ENCODE data around the gene MDM2.

Gene MDM2

DNA sequence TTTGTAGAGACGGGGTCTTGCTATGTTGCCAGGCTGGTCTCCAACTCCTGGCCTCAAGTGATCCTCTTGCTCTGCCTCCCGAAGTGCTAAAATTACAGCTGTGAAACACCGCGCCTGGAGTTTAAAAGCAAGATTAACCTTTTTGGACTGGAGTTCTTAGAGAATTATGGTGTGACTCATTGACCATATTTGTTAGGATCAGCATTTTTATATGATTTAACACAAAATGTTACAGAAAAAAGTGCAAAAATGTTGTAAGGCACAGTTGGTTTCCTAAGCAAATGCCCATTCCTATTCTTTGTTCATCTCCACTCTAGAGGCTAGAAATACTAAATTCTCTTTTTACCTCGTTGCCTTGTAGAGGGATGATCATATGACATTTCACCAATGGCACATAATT is 34.4 kb upstream of the MDM2 start:
- no peak for DNase-seq (ENCODE audit: insufficient read length, low spot score)
- TF ChIP-seq POLR2A (IDR thresholded peaks at IDR 0.05; ENCODE audit: low read depth, low read length) = no peak
- no peak for FAIRE-seq

DNA sequence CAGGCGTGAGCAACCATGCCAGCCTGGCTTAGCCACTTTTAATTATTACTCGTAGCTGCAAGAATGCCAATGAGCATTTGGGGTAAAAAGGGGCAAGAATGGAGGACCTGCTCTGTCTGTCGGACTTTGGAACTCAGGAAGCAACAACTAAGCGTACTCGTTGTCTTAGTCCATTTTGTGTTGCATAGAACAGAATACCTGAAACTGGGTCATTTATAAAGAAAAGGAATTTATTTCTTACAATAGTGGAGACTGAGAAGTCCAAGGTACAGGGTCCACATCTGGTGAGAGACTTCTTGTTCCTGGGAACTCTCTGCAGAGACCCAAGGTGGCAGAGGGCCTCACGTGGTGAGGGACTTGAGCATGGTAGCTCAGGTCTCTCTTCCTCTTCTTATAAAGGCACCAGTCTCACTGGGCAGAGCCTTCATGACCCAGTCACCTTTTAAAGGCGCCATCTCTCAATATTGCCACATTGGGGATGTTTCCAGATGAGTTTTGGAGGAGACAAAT is 32.8 kb upstream of the MDM2 start:
- no peak for FAIRE-seq
- TF ChIP-seq POLR2A (IDR thresholded peaks at IDR 0.05; ENCODE audit: low read depth, low read length) = no peak
- DNase-seq (ENCODE audit: insufficient read length, low spot score) = no peak

- no peak for DNase-seq (ENCODE audit: insufficient read length, low spot score)
- FAIRE-seq = no peak
- TF ChIP-seq POLR2A (IDR thresholded peaks at IDR 0.05; ENCODE audit: low read depth, low read length) = no peak
Observed at GRCh38 chr12:68776976-68777610, 30.9 kb upstream of the MDM2 start.

DNA sequence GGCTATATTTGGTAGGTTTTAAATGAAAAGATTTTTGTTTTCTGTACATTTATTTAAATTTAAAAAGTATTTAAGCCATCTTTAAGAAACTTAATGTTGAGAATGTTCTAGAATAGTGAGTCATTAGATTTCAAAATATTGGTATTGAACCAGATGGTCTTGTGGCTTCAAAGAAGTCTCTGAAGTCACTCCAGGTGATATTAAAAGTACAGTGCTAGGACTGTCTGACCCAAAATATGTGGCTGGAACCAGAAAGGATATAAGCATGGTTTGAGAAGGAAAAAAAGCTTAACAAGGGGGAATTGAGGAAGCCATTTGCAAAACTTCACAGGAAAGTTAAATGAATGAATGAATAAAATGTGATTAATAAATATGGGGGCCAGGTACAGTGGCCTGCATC is 28.7 kb upstream of the MDM2 start:
- DNase-seq (ENCODE audit: insufficient read length, low spot score) (no peak), FAIRE-seq (no peak)
- no peak for TF ChIP-seq POLR2A (IDR thresholded peaks at IDR 0.05; ENCODE audit: low read depth, low read length)

GRCh38 chr12:68780731-68781130 is 27.2 kb upstream of the MDM2 start:
- TF ChIP-seq POLR2A (IDR thresholded peaks at IDR 0.05; ENCODE audit: low read depth, low read length) = no peak
- no peak for FAIRE-seq
- DNase-seq (ENCODE audit: insufficient read length, low spot score) = no peak

DNA sequence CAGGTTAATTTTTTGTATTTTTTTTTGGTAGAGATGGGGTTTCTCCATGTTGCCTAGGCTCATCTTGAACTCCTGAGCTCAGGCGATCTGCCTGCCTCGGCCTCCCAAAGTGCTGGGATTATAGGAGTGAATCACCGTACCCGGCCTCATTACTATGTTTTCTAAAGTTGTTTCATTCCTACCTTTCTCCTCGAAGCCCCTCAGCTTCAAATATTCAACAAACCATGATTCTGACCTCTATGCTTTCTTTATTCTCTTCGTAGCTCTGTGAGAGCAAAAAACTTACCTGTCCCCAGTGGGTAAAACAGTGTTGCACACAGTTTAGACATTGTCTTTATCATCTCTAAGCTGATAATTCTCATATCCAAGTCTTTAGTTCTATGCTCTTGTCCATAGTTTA is 26.2 kb upstream of the MDM2 start:
- FAIRE-seq = no peak
- DNase-seq (ENCODE audit: insufficient read length, low spot score) = no peak
- TF ChIP-seq POLR2A (IDR thresholded peaks at IDR 0.05; ENCODE audit: low read depth, low read length) = no peak

GRCh38 chr12:68784015-68784414 is 24.0 kb upstream of the MDM2 start:
- no peak for DNase-seq (ENCODE audit: insufficient read length, low spot score)
- no peak for TF ChIP-seq POLR2A (IDR thresholded peaks at IDR 0.05; ENCODE audit: low read depth, low read length)
- FAIRE-seq = no peak

DNA sequence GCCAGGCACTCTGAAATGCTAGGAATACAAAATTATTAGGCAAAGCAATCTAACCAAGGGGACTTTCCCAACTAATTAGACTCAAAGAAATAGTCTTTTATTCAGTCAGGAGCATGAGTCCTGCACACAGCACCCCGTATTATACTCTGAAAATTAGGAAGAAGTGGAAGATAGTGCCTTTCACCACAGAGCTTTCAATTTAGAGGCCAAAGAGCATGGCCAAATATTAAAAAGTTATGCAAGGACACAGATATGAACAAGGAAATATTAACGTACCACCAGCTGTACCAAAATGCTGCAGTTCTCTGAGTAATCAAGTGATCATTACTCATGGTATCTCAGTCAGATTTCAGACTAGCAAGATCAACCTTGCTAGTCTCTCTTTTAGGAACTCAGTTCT is 22.6 kb upstream of the MDM2 start:
- FAIRE-seq (no peak), DNase-seq (ENCODE audit: insufficient read length, low spot score) (no peak)
- no peak for TF ChIP-seq POLR2A (IDR thresholded peaks at IDR 0.05; ENCODE audit: low read depth, low read length)

GRCh38 chr12:68785823-68786222 is 22.2 kb upstream of the MDM2 start:
- DNase-seq (ENCODE audit: insufficient read length, low spot score) (no peak), FAIRE-seq (no peak)
- TF ChIP-seq POLR2A (IDR thresholded peaks at IDR 0.05; ENCODE audit: low read depth, low read length) = no peak

DNA sequence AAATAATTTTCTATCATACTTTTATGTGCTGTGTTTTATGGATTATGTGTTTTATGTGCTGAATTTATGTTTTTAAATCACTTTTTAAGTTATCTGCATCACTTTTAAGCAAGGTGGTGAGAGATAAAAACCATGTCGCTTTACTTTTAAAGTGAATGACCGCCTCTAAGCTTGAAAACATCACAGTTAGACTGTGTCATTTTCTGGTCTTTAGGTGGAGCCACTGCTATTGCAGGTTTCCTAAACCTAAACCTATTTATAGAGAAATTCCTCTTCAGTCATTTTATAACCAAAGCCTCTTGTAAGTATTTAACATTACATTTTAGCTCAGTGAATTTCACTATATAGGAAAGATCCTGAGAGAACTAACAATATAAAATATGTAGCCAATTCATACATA is 21.0 kb upstream of the MDM2 start:
- TF ChIP-seq POLR2A (IDR thresholded peaks at IDR 0.05; ENCODE audit: low read depth, low read length) = no peak
- FAIRE-seq (no peak), DNase-seq (ENCODE audit: insufficient read length, low spot score) (no peak)

DNA sequence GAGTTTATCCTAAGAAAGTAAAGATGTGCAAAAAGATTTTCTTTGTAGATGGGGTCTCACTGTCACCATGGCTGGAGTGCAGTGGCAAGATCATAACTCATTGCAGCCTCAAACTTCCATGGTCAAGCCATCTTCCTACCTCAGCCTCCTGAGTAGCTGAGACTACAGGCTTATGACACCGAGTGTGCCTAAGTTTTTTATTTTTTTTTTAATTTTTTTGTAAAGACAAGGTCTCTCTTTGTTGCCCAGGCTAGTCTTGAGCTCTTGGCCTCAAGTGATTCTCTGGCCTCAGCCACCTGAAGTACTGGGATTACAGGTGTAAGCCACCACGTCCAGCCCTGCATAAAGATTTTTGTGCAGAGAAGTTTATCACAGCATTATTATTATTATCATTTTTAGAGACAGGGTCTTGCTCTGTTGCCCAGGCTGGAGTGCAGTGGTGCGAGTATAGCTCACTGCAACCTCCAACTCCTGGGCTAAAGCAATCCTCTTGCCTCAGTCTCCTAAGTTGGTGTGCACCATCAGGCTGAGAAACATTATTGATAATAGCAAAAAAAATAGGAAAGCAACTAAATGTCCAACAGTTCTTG is 19.3 kb upstream of the MDM2 start:
- DNase-seq (ENCODE audit: insufficient read length, low spot score) (no peak), FAIRE-seq (no peak)
- TF ChIP-seq POLR2A (IDR thresholded peaks at IDR 0.05; ENCODE audit: low read depth, low read length) = no peak

DNA sequence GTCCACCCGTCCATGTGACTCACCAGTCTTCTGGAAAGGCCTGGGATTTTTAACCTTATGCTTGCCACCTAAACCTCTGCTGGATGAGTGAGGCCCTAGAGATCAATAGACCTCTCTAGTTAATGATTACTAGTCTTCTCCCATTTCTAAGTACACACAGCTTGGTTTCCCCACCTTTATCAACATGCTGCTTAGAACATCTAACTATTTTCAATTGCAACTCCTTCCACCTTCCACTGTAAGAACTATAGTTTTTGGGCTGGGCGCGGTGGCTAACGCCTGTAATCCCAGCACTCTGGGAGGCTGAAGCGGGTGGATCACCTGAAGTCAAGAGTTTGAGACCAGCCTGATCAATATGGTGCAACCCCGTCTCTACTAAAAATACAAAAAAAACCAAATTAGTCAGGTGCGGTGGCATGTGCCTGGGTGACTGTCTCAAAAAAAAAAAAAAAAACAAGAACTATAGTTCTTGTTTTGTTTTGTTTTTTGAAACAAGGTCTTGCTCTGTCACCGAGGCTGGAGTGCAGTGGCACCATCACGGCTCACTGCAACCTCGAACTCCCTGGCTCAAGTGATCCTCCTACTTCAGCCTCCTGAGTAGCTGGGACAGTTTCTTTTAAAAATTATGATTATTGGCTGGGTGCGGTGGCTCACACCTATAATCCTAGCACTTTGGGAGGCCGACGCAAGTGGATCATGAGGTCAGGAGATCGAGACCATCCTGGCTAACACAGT is 18.7 kb upstream of the MDM2 start:
- DNase-seq (ENCODE audit: insufficient read length, low spot score) (no peak), FAIRE-seq (no peak)
- no peak for TF ChIP-seq POLR2A (IDR thresholded peaks at IDR 0.05; ENCODE audit: low read depth, low read length)

DNA sequence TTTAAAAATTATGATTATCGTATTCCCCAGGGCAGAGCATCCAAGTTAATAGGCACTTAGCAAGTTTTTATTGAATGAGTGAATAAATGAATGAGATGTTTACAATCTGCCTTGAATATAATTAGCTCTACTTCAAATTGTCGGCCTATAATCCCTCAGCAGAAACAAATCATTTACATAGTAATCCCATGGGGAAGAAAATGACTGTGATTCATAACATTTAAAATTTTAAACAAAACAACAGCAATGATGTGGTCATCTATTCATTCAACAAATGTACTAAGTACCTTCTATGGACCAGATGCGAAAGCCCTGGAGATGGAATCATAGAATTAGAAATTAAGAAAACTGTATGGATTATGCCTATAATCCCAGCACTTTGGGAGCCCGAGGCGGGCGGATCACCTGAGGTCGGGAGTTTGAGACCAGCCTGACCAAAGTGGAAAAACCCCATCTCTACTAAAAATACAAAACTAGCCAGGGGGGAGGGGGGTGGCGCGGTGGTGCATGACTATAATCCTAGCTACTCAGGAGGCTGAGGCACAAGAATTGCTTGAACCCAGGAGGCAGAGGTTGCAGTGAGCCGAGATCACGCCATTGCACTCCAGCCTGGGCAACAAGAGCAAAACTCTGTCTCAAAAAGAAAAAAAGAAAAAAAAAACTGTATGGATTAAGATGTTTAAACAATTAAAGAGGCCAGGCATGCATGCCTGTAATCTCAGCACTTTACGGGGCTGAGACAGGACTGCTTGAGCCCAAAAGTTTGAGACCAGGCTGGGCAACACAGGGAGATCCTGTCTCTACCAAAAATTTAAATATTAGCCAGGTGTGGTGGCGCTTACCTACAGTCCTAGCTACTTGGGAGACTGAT is 17.7 kb upstream of the MDM2 start:
- no peak for TF ChIP-seq POLR2A (IDR thresholded peaks at IDR 0.05; ENCODE audit: low read depth, low read length)
- no peak for FAIRE-seq
- no peak for DNase-seq (ENCODE audit: insufficient read length, low spot score)

- DNase-seq (ENCODE audit: insufficient read length, low spot score) = no peak
- no peak for TF ChIP-seq POLR2A (IDR thresholded peaks at IDR 0.05; ENCODE audit: low read depth, low read length)
- no peak for FAIRE-seq
Observed at GRCh38 chr12:68790952-68791234, 17.1 kb upstream of the MDM2 start.
